Measurements from ENCODE around the gene GNAZ. TPM values are rescaled to one million over a fixed set of nuclear protein-coding genes. Genes with fewer than 3 reads are reported as not detected.

Gene GNAZ
- total RNA-seq, 4 donors from 2014 or later, result 5.6 to 21.6 (median 12.1) TPM

DNA sequence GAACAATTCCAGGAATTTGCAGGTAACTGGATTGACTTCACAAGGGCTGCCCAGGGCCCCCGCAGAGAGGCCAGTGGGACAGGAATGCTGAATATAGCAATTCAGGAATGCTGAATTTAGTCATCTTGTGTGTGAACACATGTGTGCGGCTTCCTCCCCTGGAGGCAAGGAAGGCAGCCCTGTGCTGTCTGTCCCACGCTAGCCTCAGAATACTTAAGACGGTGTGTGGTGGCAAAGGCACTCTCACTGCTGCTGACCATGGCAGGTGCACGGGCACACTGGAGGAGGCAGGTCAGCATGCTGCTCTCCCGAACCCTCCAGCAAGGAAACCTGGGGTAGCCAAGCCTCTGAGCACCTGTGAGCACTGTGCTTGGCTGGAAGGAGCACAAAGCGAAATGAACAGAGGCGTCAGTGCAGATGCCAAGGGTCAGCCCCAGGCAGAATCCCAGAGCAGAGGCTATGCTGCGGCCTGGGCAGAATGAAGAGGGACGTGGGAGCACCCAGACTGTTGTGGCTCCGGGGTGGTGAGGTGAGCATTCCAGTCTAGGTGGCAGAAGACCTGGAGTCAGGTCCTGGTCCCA is 2.7 kb downstream of the GNAZ start:
- H3K9me3 ChIP-seq, result no peaks in the 10 kb centered on the region
- TF ChIP-seq POLR2A (IDR thresholded peaks at IDR 0.05), result no peak
- peak in 1 of 2 donors; percentile 6 for DNase-seq
- H3K36me3 ChIP-seq, result no peaks in the 10 kb centered on the region
- H3K4me3 ChIP-seq, result no peak overlapping the region
- intact Hi-C loops (cut with DNase I; ENCODE audit: low total_unique reads), result loop anchor here (10.0 kb wide), 1 partner anchor 72 kb away; the partner anchor contains the start of genes RAB36 and RSPH14
- no peak overlapping the region for H3K27ac ChIP-seq
- no peaks in the 10 kb centered on the region for H3K27me3 ChIP-seq
- H3K4me1 ChIP-seq, result peaks cover 0 to 3% of the 10 kb centered on the region in 2 donors

DNA sequence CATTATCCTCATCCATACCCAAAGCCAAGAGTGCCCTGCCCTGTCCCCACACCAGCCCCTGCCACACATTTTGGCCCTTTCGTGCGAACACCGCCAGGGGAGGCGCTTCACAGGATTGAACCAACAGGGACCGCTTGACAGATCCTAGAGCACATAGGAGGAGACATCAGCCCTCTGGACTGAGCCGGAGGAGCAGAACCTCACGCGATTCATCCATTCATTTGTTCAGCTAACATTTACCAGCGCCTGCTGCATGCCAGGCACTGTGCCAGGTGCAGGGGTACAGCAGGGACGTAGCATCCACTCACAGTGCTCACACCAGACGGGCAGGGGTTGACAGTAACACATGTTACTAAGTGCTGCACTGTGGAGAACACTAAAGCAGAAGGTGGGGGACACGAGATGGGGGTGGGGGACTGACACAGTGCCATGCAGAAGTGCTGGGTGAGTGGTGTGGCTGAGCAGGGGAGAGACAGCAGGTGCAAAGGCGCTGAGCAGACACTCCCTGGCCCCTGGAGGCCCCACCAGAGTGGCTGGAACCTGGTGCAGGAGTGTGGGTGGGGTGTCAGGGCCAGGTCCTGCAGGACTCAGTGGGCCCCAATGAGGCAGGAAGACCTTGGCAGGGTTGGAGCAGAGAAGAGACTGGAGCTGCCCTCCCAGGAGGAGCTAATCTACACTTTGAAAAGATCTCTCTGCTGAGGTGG is 3.4 kb downstream of the GNAZ start:
- Histone ChIP-seq H3K4me3 (no peak overlapping the region), H3K4me1 (peaks cover 0 to 3% of the 10 kb centered on the region in 2 donors), H3K27me3 (no peaks in the 10 kb centered on the region), H3K27ac (no peak overlapping the region), H3K9me3 (no peaks in the 10 kb centered on the region), H3K36me3 (no peaks in the 10 kb centered on the region)
- intact Hi-C loops (cut with DNase I; ENCODE audit: low total_unique reads), result loop anchor here (10.0 kb wide), 1 partner anchor 71 kb away; the partner anchor contains the start of genes RAB36 and RSPH14
- TF ChIP-seq, protein P1, sequence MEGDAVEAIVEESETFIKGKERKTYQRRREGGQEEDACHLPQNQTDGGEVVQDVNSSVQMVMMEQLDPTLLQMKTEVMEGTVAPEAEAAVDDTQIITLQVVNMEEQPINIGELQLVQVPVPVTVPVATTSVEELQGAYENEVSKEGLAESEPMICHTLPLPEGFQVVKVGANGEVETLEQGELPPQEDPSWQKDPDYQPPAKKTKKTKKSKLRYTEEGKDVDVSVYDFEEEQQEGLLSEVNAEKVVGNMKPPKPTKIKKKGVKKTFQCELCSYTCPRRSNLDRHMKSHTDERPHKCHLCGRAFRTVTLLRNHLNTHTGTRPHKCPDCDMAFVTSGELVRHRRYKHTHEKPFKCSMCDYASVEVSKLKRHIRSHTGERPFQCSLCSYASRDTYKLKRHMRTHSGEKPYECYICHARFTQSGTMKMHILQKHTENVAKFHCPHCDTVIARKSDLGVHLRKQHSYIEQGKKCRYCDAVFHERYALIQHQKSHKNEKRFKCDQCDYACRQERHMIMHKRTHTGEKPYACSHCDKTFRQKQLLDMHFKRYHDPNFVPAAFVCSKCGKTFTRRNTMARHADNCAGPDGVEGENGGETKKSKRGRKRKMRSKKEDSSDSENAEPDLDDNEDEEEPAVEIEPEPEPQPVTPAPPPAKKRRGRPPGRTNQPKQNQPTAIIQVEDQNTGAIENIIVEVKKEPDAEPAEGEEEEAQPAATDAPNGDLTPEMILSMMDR (IDR thresholded peaks at IDR 0.05), result no peak
- no peak for TF ChIP-seq POLR2A (IDR thresholded peaks at IDR 0.05)
- no peak for DNase-seq

DNA sequence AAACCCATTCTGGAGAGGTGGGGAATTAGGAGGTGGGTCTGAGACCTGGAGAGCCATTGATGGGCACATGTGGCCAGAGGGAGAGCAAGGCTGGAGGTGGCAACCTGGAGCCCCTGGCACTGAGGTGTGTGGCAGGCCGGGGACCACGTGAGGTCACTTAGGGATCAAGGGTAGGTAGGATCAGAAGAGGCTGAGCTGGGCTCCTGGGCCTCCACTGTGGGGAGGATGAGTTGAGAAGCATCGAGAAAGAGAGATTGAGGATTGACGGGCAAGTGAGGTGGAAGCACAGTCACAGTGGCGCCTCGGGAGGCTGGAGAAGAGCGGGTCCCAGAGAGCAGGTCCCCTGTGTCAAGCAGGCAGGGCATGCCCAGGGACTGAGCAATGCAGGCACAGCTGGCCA is 4.1 kb downstream of the GNAZ start:
- peaks cover 0 to 1% of the 10 kb centered on the region in 2 donors for H3K4me1 ChIP-seq
- no peaks in the 10 kb centered on the region for H3K36me3 ChIP-seq
- H3K27me3 ChIP-seq, result no peaks in the 10 kb centered on the region
- no peak overlapping the region for H3K4me3 ChIP-seq
- no peaks in the 10 kb centered on the region for H3K9me3 ChIP-seq
- no peak overlapping the region for H3K27ac ChIP-seq
- intact Hi-C loops (cut with DNase I; ENCODE audit: low total_unique reads), result loop anchor here (10.0 kb wide), 1 partner anchor 70 kb away; the partner anchor contains the start of genes RAB36 and RSPH14
- no peak for TF ChIP-seq POLR2A (IDR thresholded peaks at IDR 0.05)
- TF ChIP-seq, protein P1 (IDR thresholded peaks at IDR 0.05), result no peak
- no peak for DNase-seq

DNA sequence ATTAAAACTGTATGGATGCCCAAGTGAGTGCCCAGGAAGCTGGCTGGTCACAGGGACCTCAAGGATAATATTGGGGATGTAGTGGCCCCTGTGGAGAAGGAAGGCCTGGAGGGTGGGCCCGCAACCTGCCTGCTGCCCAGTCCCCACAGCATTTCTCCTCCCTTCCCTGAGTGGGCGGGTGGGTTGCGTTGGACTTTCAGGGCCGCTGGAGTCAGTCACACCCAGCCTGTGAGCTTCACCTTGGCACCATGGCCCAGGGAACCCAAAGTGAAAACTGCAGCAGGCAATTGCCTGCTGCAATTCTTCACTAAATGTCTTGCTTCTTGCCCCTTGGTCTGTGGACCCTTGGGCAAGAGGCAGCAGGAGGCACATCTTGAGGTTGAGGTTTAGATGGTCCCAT is 4.7 kb downstream of the GNAZ start:
- H3K4me1 ChIP-seq, result no peaks in the 10 kb centered on the region
- no peak overlapping the region for H3K27ac ChIP-seq
- no peaks in the 10 kb centered on the region for H3K36me3 ChIP-seq
- no peaks in the 10 kb centered on the region for H3K9me3 ChIP-seq
- no peaks in the 10 kb centered on the region for H3K27me3 ChIP-seq
- intact Hi-C loops (cut with DNase I; ENCODE audit: low total_unique reads), result loop anchor here (10.0 kb wide), 1 partner anchor 70 kb away; the partner anchor contains the start of genes RAB36 and RSPH14
- no peak for DNase-seq
- TF ChIP-seq, protein P1 (IDR thresholded peaks at IDR 0.05), result no peak
- TF ChIP-seq POLR2A (IDR thresholded peaks at IDR 0.05), result no peak
- H3K4me3 ChIP-seq, result no peak overlapping the region

DNA sequence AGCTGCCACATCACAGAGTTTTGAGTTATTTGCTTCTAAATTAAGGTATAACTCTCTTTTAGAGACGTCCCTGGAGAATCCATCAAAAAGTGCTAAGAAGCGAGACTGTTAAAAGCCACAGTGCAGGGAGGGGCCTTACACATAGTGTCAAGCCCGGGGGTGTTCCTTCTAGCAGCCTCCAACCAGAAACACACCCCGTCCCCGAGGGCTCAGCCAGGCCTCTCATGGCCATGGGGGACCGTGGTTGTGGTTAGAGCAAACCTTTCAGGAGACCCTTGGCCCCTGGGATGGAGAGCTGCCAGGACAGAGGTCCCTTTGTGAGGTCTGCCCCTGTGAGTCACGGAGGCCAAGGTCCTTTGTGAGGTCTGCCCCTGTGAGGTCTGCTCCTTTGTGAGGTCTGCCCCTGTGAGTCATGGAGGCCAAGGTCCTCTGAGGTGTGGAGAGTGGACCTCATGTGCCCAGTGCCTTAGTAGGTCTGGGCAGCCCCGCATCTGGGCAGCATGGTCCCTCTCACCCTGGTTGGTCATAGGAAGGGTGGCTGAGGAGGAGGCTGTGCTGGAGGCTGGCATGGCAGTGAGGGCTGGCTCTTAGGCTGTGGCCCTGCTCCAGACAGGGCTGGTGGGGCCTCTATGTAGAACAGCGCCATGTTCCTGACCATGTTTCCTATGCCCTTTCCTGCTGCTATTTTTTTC is 5.4 kb downstream of the GNAZ start:
- Histone ChIP-seq H3K27me3 (no peaks in the 10 kb centered on the region), H3K36me3 (no peaks in the 10 kb centered on the region), H3K4me1 (no peaks in the 10 kb centered on the region), H3K9me3 (no peaks in the 10 kb centered on the region), H3K27ac (no peak overlapping the region), H3K4me3 (no peak overlapping the region)
- DNase-seq, result no peak
- TF ChIP-seq POLR2A (IDR thresholded peaks at IDR 0.05), result no peak
- TF ChIP-seq, protein P1 (IDR thresholded peaks at IDR 0.05), result no peak
- intact Hi-C loops (cut with DNase I; ENCODE audit: low total_unique reads), result loop anchor here (10.0 kb wide), 1 partner anchor 69 kb away; the partner anchor contains the start of genes RAB36 and RSPH14
